B cell (primary cell): ENCODE data around the gene RABGAP1.

Experiments
- CTCF ChIP-seq: fragments of 200-600 bp; IDR thresholded peaks from one replicate; pipeline ENCODE4 v1.8.0; 2022; ENCODE audit warnings: antibody characterized with exemption, mild to moderate bottlenecking
- EZH2 ChIP-seq: IDR thresholded peaks from 2 replicates; pipeline ENCODE4 v1.6.1; 2012; ENCODE audit warnings: borderline replicate concordance, low read depth, mild to moderate bottlenecking, moderate library complexity, low read length; ENCODE audit not compliant: insufficient read depth, poor library complexity, severe bottlenecking

GRCh38 chr9:123007269-123007668 lies 66.4 kb downstream of the RABGAP1 start:
- TF ChIP-seq CTCF (no peak), EZH2 (no peak)
